Stimulated activated memory B cell treated with anti-CD40 and anti-IgM and Interleukin-4, amounts not matched to agents 10 μg/mL and 1 μg/mL and 100 μg/mL, for 72 hours (primary cell): ENCODE data around the gene HORMAD1.
A peak's percentile ranks its signal among the peaks of the same experiment; 100 is the strongest.
"Not testable (repeated sequence)": the region's sequence is repeated elsewhere in the genome, so short reads cannot be mapped to it uniquely, and the experiment has no call there.

Experiments
- ATAC-seq: fragments of 150-1000 bp; cut with Tn5 transposase; 2 replicates; pipeline ENCODE4 v1.10.0; 2021
- H3K27ac Mint-ChIP-seq: one replicate; pipeline ENCODE4 v1.8.0; 2022; ENCODE audit warnings: mild to moderate bottlenecking, mixed read lengths
- H3K27me3 Mint-ChIP-seq: one replicate; pipeline ENCODE4 v1.8.0; 2022; ENCODE audit warnings: mixed read lengths
- H3K36me3 Mint-ChIP-seq: one replicate; pipeline ENCODE4 v1.8.0; 2022; ENCODE audit warnings: mixed read lengths
- H3K4me1 Mint-ChIP-seq: one replicate; pipeline ENCODE4 v1.8.0; 2022; ENCODE audit warnings: mixed read lengths
- H3K4me3 Mint-ChIP-seq: one replicate; pipeline ENCODE4 v1.8.0; 2022; ENCODE audit warnings: mild to moderate bottlenecking, moderate library complexity, mixed read lengths
- H3K9me3 Mint-ChIP-seq: one replicate; pipeline ENCODE4 v1.8.0; 2022; ENCODE audit warnings: mixed read lengths

Gene HORMAD1

GRCh38 chr1:150724336-150724735, 3.6 kb upstream of the HORMAD1 start:
- no peak overlapping the region for H3K4me3 Mint-ChIP-seq
- H3K36me3 Mint-ChIP-seq = peaks cover 6% of the 10 kb centered on the region
- H3K27ac Mint-ChIP-seq = no peak overlapping the region
- H3K9me3 Mint-ChIP-seq = no peaks in the 10 kb centered on the region
- no peak for ATAC-seq
- H3K4me1 Mint-ChIP-seq = no peaks in the 10 kb centered on the region
- H3K27me3 Mint-ChIP-seq = no peaks in the 10 kb centered on the region

GRCh38 chr1:150720098-150720497, 597 bp downstream of the HORMAD1 start:
- no peaks in the 10 kb centered on the region for H3K27me3 Mint-ChIP-seq
- no peak overlapping the region for H3K27ac Mint-ChIP-seq
- ATAC-seq = no peak
- no peaks in the 10 kb centered on the region for H3K9me3 Mint-ChIP-seq
- peaks cover 6% of the 10 kb centered on the region for H3K36me3 Mint-ChIP-seq
- no peaks in the 10 kb centered on the region for H3K4me1 Mint-ChIP-seq
- no peak overlapping the region for H3K4me3 Mint-ChIP-seq

- Mint-ChIP-seq H3K27me3 (no peaks in the 10 kb centered on the region), H3K27ac (no peak overlapping the region)
- no peak for ATAC-seq
Measured at GRCh38 chr1:150718225-150718891, 2.3 kb downstream of the HORMAD1 start.

GRCh38 chr1:150709031-150709430, 11.7 kb downstream of the HORMAD1 start:
- H3K4me1 Mint-ChIP-seq, ATAC-seq, H3K9me3 Mint-ChIP-seq, H3K27me3 Mint-ChIP-seq, H3K27ac Mint-ChIP-seq, H3K36me3 Mint-ChIP-seq, H3K4me3 Mint-ChIP-seq: not testable (repeated sequence)

More at GRCh38 chr1:150718225-150718891, 2.3 kb downstream of the HORMAD1 start:
- no peaks in the 10 kb centered on the region for H3K36me3 Mint-ChIP-seq
- H3K9me3 Mint-ChIP-seq = no peaks in the 10 kb centered on the region
- no peak overlapping the region for H3K4me3 Mint-ChIP-seq
- H3K4me1 Mint-ChIP-seq = no peaks in the 10 kb centered on the region

GRCh38 chr1:150708595-150708994, 12.1 kb downstream of the HORMAD1 start:
- peak; percentile 83 for ATAC-seq
- Mint-ChIP-seq H3K4me3 (no peak overlapping the region), H3K27ac (no peak overlapping the region), H3K9me3 (no peaks in the 10 kb centered on the region), H3K36me3 (no peaks in the 10 kb centered on the region), H3K4me1 (no peaks in the 10 kb centered on the region), H3K27me3 (no peaks in the 10 kb centered on the region)

GRCh38 chr1:150706091-150706490, 14.6 kb downstream of the HORMAD1 start:
- H3K36me3 Mint-ChIP-seq = no peaks in the 10 kb centered on the region
- H3K9me3 Mint-ChIP-seq = no peaks in the 10 kb centered on the region
- no peak overlapping the region for H3K27ac Mint-ChIP-seq
- no peaks in the 10 kb centered on the region for H3K4me1 Mint-ChIP-seq
- H3K27me3 Mint-ChIP-seq = no peaks in the 10 kb centered on the region
- no peak for ATAC-seq
- H3K4me3 Mint-ChIP-seq = no peak overlapping the region

- Mint-ChIP-seq H3K27ac (no peak overlapping the region), H3K4me3 (no peak overlapping the region), H3K27me3 (no peaks in the 10 kb centered on the region), H3K9me3 (no peaks in the 10 kb centered on the region), H3K4me1 (no peaks in the 10 kb centered on the region), H3K36me3 (no peaks in the 10 kb centered on the region)
- no peak for ATAC-seq
Measured at GRCh38 chr1:150703427-150703826, 17.3 kb downstream of the HORMAD1 start.

GRCh38 chr1:150696995-150697927, 23.4 kb downstream of the HORMAD1 start, which contains the start of gene GOLPH3L:
Gene GOLPH3L, minus strand, starts transcription at chr1:150697154. Its CDS starts 2,316 bp downstream, at chr1:150694838.
- Mint-ChIP-seq H3K27ac (peak within 1 kb of the TSS; percentile 71), H3K27me3 (no peaks in the 10 kb centered on the region), H3K36me3 (peaks cover 11% of the 10 kb centered on the region), H3K4me1 (peaks cover 25% of the 10 kb centered on the region), H3K4me3 (peak within 1 kb of the TSS; percentile 95), H3K9me3 (no peaks in the 10 kb centered on the region)
- ATAC-seq = peak; percentile 100

GRCh38 chr1:150696590-150696989, 24.1 kb downstream of the HORMAD1 start:
- H3K4me3 Mint-ChIP-seq = peak overlapping the region; percentile 95
- peaks cover 25% of the 10 kb centered on the region for H3K4me1 Mint-ChIP-seq
- no peaks in the 10 kb centered on the region for H3K9me3 Mint-ChIP-seq
- no peak for ATAC-seq
- H3K27me3 Mint-ChIP-seq = no peaks in the 10 kb centered on the region
- H3K36me3 Mint-ChIP-seq = peaks cover 13% of the 10 kb centered on the region
- H3K27ac Mint-ChIP-seq = peak overlapping the region; percentile 71

GRCh38 chr1:150696162-150696561, 24.5 kb downstream of the HORMAD1 start:
- no peak for ATAC-seq
- Mint-ChIP-seq H3K9me3 (no peaks in the 10 kb centered on the region), H3K4me3 (peak overlapping the region; percentile 76), H3K36me3 (peaks cover 17% of the 10 kb centered on the region), H3K27me3 (no peaks in the 10 kb centered on the region), H3K4me1 (peaks cover 25% of the 10 kb centered on the region), H3K27ac (peak overlapping the region; percentile 71)

GRCh38 chr1:150695561-150695960, 25.1 kb downstream of the HORMAD1 start:
- Mint-ChIP-seq H3K27ac (no peak overlapping the region), H3K4me3 (no peak overlapping the region), H3K36me3 (peaks cover 19% of the 10 kb centered on the region), H3K4me1 (peaks cover 28% of the 10 kb centered on the region), H3K9me3 (no peaks in the 10 kb centered on the region), H3K27me3 (no peaks in the 10 kb centered on the region)
- ATAC-seq = no peak

GRCh38 chr1:150692720-150693119, 28.0 kb downstream of the HORMAD1 start:
- Mint-ChIP-seq H3K27ac (no peak overlapping the region), H3K4me3 (no peak overlapping the region), H3K4me1 (peaks cover 35% of the 10 kb centered on the region), H3K36me3 (peaks cover 32% of the 10 kb centered on the region), H3K27me3 (no peaks in the 10 kb centered on the region), H3K9me3 (no peaks in the 10 kb centered on the region)
- ATAC-seq = no peak

- no peak for ATAC-seq
- H3K27ac Mint-ChIP-seq = no peak overlapping the region
Measured at GRCh38 chr1:150688763-150689162, 31.9 kb downstream of the HORMAD1 start.

GRCh38 chr1:150686275-150686674, 34.4 kb downstream of the HORMAD1 start:
- Mint-ChIP-seq H3K9me3 (no peaks in the 10 kb centered on the region), H3K27me3 (no peaks in the 10 kb centered on the region), H3K4me3 (no peak overlapping the region), H3K27ac (peak overlapping the region; percentile 22), H3K4me1 (peaks cover 22% of the 10 kb centered on the region), H3K36me3 (peaks cover 20% of the 10 kb centered on the region)
- ATAC-seq = no peak

More at GRCh38 chr1:150688763-150689162, 31.9 kb downstream of the HORMAD1 start:
- no peak overlapping the region for H3K4me3 Mint-ChIP-seq
- H3K4me1 Mint-ChIP-seq = peaks cover 23% of the 10 kb centered on the region
- H3K27me3 Mint-ChIP-seq = no peaks in the 10 kb centered on the region
- peaks cover 21% of the 10 kb centered on the region for H3K36me3 Mint-ChIP-seq
- no peaks in the 10 kb centered on the region for H3K9me3 Mint-ChIP-seq

- H3K4me1 Mint-ChIP-seq = peaks cover 14% of the 10 kb centered on the region
- H3K4me3 Mint-ChIP-seq = no peak overlapping the region
- peaks cover 16% of the 10 kb centered on the region for H3K36me3 Mint-ChIP-seq
- H3K27me3 Mint-ChIP-seq = no peaks in the 10 kb centered on the region
- no peak overlapping the region for H3K27ac Mint-ChIP-seq
- no peak for ATAC-seq
- H3K9me3 Mint-ChIP-seq = no peaks in the 10 kb centered on the region
Measured at GRCh38 chr1:150683914-150684313, 36.8 kb downstream of the HORMAD1 start.
